Thoracic aorta (tissue), 2 donors: ENCODE data around the gene NPEPL1. TPM values are rescaled to one million over a fixed set of nuclear protein-coding genes. Genes with fewer than 3 reads are reported as not detected.

Experiments
- ATAC-seq: fragments of 150-250 bp; one replicate; pipeline ENCODE4 v1.8.0; 2017; ENCODE audit warnings: low read depth; ENCODE audit not compliant: insufficient number of reproducible peaks, low FRiP score
- DNase-seq: peaks from one replicate; pipeline ENCODE4 v3.0.0-alpha.2; 2020; ENCODE audit warnings: low spot score
- H3K27ac ChIP-seq, 2 donors: fragments of 200-600 bp; sonication (generic); 1 replicate in 1 of 2; 2 replicates in 1 of 2; pipeline ENCODE4 v1.5.1; 2016; ENCODE audit warnings: mild to moderate bottlenecking in 2 of 2, moderate library complexity in 2 of 2
- H3K27me3 ChIP-seq: fragments of 200-600 bp; sonication (generic); replicated peaks from 2 replicates; pipeline ENCODE4 v1.6.0; 2016; ENCODE audit warnings: mild to moderate bottlenecking; ENCODE audit not compliant: insufficient read depth
- H3K36me3 ChIP-seq: fragments of 200-600 bp; sonication (generic); one replicate; pipeline ENCODE4 v1.5.1; 2016
- H3K4me1 ChIP-seq, 2 donors: fragments of 200-600 bp; sonication (generic); 1 replicate in 1 of 2; 2 replicates in 1 of 2; pipeline versions ENCODE4 v1.5.1 to v1.6.0; 2016; ENCODE audit warnings: low read depth in 2 of 2, mild to moderate bottlenecking in 1 of 2; ENCODE audit not compliant: control insufficient read depth in 1 of 2
- H3K4me3 ChIP-seq: fragments of 200-600 bp; sonication (generic); 2 replicates; pipeline ENCODE4 v1.5.1; 2016; ENCODE audit warnings: mild to moderate bottlenecking
- H3K9me3 ChIP-seq: fragments of 200-600 bp; sonication (generic); 2 replicates; pipeline ENCODE4 v1.5.1; 2016
- CTCF ChIP-seq: fragments of 200-600 bp; sonication (generic); IDR thresholded peaks from one replicate; pipeline ENCODE4 v1.5.1; 2019; ENCODE audit warnings: antibody characterized with exemption
- total RNA-seq, 2 donors: library from RNA; depleted of rRNA; stranded (reverse); fragments of >200 nt; gene quantifications; one replicate each; pipeline versions ENCODE4 v1.1.0 to v1.2.3, GENCODE V29; 2016

Gene NPEPL1
- total RNA-seq, 2 donors from 2014 or later, result 47.1 to 59.4 TPM

DNA sequence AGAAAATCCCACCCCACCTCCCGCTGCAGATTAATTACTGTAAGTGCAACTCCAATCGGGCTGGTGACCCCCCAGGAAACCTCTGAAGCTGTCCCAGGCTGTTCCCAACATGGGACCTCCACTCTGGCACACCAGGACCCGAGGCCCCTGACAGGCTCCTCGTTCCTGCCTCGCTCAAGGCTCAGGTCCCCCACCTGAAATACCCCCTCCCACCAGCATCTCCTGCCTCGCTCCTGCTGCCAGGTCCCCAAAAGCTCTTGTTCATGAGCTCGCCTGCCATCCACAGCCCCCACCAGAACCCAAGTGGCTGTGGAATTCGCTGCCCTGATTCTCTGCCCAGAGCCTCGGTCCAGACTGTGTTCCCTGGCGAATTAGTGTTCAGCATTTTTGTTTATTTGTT lies 26.1 kb downstream of the NPEPL1 start:
- no peak for ATAC-seq
- DNase-seq, result no peak
- Histone ChIP-seq H3K9me3 (no peaks in the 10 kb centered on the region), H3K4me1 (no peaks in the 10 kb centered on the region), H3K36me3 (no peaks in the 10 kb centered on the region), H3K27ac (no peak overlapping the region), H3K4me3 (no peak overlapping the region), H3K27me3 (no peaks in the 10 kb centered on the region)
- TF ChIP-seq CTCF, result no peak

- TF ChIP-seq CTCF, result no peak
- ATAC-seq (no peak), DNase-seq (no peak)
- no peak overlapping the region for H3K27ac ChIP-seq
- H3K4me3 ChIP-seq, result no peak overlapping the region
- no peaks in the 10 kb centered on the region for H3K36me3 ChIP-seq
- H3K27me3 ChIP-seq, result no peaks in the 10 kb centered on the region
- H3K4me1 ChIP-seq, result no peaks in the 10 kb centered on the region
- no peaks in the 10 kb centered on the region for H3K9me3 ChIP-seq
Measured at GRCh38 chr20:58719258-58719657, 26.7 kb downstream of the NPEPL1 start.

DNA sequence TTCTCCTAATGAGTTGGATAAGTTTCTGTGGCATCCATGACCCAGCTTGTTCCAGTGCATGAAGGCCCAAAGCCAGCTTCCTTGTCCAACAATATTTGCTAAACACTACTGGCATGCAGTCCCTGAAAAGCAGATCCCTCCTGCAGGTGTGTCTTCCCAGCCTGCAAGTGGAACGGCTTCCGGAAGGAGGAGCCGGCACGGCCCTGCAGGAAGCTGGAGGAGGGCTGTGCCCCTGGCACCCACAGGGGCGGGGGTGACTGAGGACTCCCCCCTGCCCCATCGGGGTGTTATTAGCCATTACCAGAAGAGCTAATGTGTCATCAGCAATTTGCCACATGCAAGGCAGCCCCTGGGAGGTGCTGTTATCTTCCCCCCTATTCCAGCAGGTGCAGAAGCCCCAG lies 27.4 kb downstream of the NPEPL1 start:
- Histone ChIP-seq H3K4me1 (no peaks in the 10 kb centered on the region), H3K27ac (no peak overlapping the region), H3K27me3 (no peaks in the 10 kb centered on the region), H3K9me3 (no peaks in the 10 kb centered on the region), H3K4me3 (no peak overlapping the region), H3K36me3 (no peaks in the 10 kb centered on the region)
- no peak for TF ChIP-seq CTCF
- ATAC-seq, result no peak
- no peak for DNase-seq

GRCh38 chr20:58720890-58721289 lies 28.3 kb downstream of the NPEPL1 start:
- ATAC-seq (no peak), DNase-seq (no peak)
- no peaks in the 10 kb centered on the region for H3K9me3 ChIP-seq
- H3K4me3 ChIP-seq, result no peak overlapping the region
- no peaks in the 10 kb centered on the region for H3K27me3 ChIP-seq
- no peak overlapping the region for H3K27ac ChIP-seq
- TF ChIP-seq CTCF, result no peak
- no peaks in the 10 kb centered on the region for H3K36me3 ChIP-seq
- no peaks in the 10 kb centered on the region for H3K4me1 ChIP-seq

GRCh38 chr20:58721951-58722778 lies 29.6 kb downstream of the NPEPL1 start:
- Histone ChIP-seq H3K9me3 (no peaks in the 10 kb centered on the region), H3K4me3 (no peak overlapping the region), H3K4me1 (no peaks in the 10 kb centered on the region), H3K36me3 (no peaks in the 10 kb centered on the region), H3K27ac (no peak overlapping the region), H3K27me3 (no peaks in the 10 kb centered on the region)
- TF ChIP-seq CTCF, result no peak
- ATAC-seq (no peak), DNase-seq (no peak)
